ENCODE data around the gene RAB27A. TPM values are rescaled to one million over a fixed set of nuclear protein-coding genes. Genes with fewer than 3 reads are reported as not detected.
"Not testable (repeated sequence)": the region's sequence is repeated elsewhere in the genome, so short reads cannot be mapped to it uniquely, and the experiment has no call there.

The RAB27A gene
- total RNA-seq, 4 donors from 2014 or later = 6.5 to 14.9 (median 8.3) TPM

GRCh38 chr15:55250392-55250791, 39.2 kb downstream of the RAB27A start:
- Histone ChIP-seq H3K4me1 (peaks cover 0 to 10% (median 2%) of the 10 kb centered on the region in 4 donors), H3K27ac (no peak overlapping the region), H3K4me3 (no peak overlapping the region), H3K36me3 (no peaks in the 10 kb centered on the region), H3K9me3 (no peaks in the 10 kb centered on the region), H3K27me3 (no peaks in the 10 kb centered on the region)
- 67 to 73% methylated on average over 2 of the region's 2 CpGs for WGBS, 2 donors
- peak; percentile 70 to 90 for TF ChIP-seq EP300 (IDR thresholded peaks at IDR 0.05)
- no peak for TF ChIP-seq POLR2A (IDR thresholded peaks at IDR 0.05)
- no peak for DNase-seq (ENCODE audit: low spot score in 2 of 2)

GRCh38 chr15:55249885-55250284, 39.7 kb downstream of the RAB27A start:
- H3K36me3 ChIP-seq; H3K9me3 ChIP-seq; H3K4me3 ChIP-seq; DNase-seq (ENCODE audit: low spot score in 2 of 2); H3K27ac ChIP-seq; H3K27me3 ChIP-seq: not testable (repeated sequence)
- WGBS, 2 donors = 91 to 95% methylated on average over 9 of the region's 9 CpGs
- H3K4me1 ChIP-seq = peaks cover 0 to 10% (median 0%) of the 10 kb centered on the region in 4 donors

GRCh38 chr15:55248895-55249294, 40.7 kb downstream of the RAB27A start:
- Histone ChIP-seq H3K27me3 (no peaks in the 10 kb centered on the region), H3K36me3 (no peaks in the 10 kb centered on the region), H3K4me3 (no peak overlapping the region), H3K9me3 (no peaks in the 10 kb centered on the region), H3K4me1 (peaks cover 0 to 10% (median 0%) of the 10 kb centered on the region in 4 donors), H3K27ac (no peak overlapping the region)
- 72 to 82% methylated on average over 1 of the region's 1 CpG for WGBS, 2 donors
- TF ChIP-seq CTCF (IDR thresholded peaks at IDR 0.05) = no peak
- no peak for TF ChIP-seq EP300 (IDR thresholded peaks at IDR 0.05)
- DNase-seq (ENCODE audit: low spot score in 2 of 2) = no peak

GRCh38 chr15:55247766-55248427, 41.7 kb downstream of the RAB27A start:
- Histone ChIP-seq H3K27me3 (no peaks in the 10 kb centered on the region), H3K4me1 (peaks cover 0 to 10% (median 0%) of the 10 kb centered on the region in 4 donors), H3K9me3 (no peaks in the 10 kb centered on the region), H3K36me3 (no peaks in the 10 kb centered on the region), H3K4me3 (no peak overlapping the region), H3K27ac (no peak overlapping the region)
- TF ChIP-seq POLR2A (IDR thresholded peaks at IDR 0.05) (no peak), EP300 (IDR thresholded peaks at IDR 0.05) (no peak), CTCF (IDR thresholded peaks at IDR 0.05) (no peak)
- 92 to 93% methylated on average over 7 of the region's 7 CpGs for WGBS, 2 donors
- no peak for DNase-seq (ENCODE audit: low spot score in 2 of 2)

- Histone ChIP-seq H3K27ac (no peak overlapping the region), H3K4me3 (no peak overlapping the region), H3K9me3 (no peaks in the 10 kb centered on the region), H3K36me3 (no peaks in the 10 kb centered on the region), H3K27me3 (no peaks in the 10 kb centered on the region), H3K4me1 (peaks cover 0 to 10% (median 0%) of the 10 kb centered on the region in 4 donors)
- TF ChIP-seq EP300 (IDR thresholded peaks at IDR 0.05) = no peak
- no peak for TF ChIP-seq CTCF (IDR thresholded peaks at IDR 0.05)
- no peak for DNase-seq (ENCODE audit: low spot score in 2 of 2)
Observed at GRCh38 chr15:55247311-55247710, 42.3 kb downstream of the RAB27A start.

GRCh38 chr15:55246567-55246966, 43.0 kb downstream of the RAB27A start:
- DNase-seq (ENCODE audit: low spot score in 2 of 2) = no peak
- WGBS, 2 donors = 95% methylated on average over 3 of the region's 3 CpGs
- H3K27ac ChIP-seq = no peak overlapping the region
- H3K27me3 ChIP-seq = no peaks in the 10 kb centered on the region
- no peaks in the 10 kb centered on the region for H3K9me3 ChIP-seq
- H3K36me3 ChIP-seq = no peaks in the 10 kb centered on the region
- TF ChIP-seq POLR2A (IDR thresholded peaks at IDR 0.05) (no peak), EP300 (IDR thresholded peaks at IDR 0.05) (no peak), CTCF (IDR thresholded peaks at IDR 0.05) (no peak)
- no peak overlapping the region for H3K4me3 ChIP-seq
- peaks cover 0 to 10% (median 0%) of the 10 kb centered on the region in 4 donors for H3K4me1 ChIP-seq

Data from tibial nerve (tissue), 4 donors.